Sigmoid colon (tissue), 7 donors: ENCODE data around the gene MAPT. TPM values are rescaled to one million over a fixed set of nuclear protein-coding genes. Genes with fewer than 3 reads are reported as not detected.

ENCODE experiments used
- DNase-seq: peaks from one replicate; pipeline ENCODE4 v3.0.0-alpha.2; 2019
- H3K27ac ChIP-seq, 4 donors: fragments of 200-600 bp; sonication (generic); one replicate each; pipeline ENCODE4 v1.5.1; 2016 to 2019; ENCODE audit warnings: mild to moderate bottlenecking in 1 of 4
- H3K27me3 ChIP-seq, 3 donors: fragments of 200-600 bp; sonication (generic); one replicate each; pipeline ENCODE4 v1.5.1; 2019; ENCODE audit warnings: mild to moderate bottlenecking in 1 of 3
- H3K36me3 ChIP-seq, 4 donors: fragments of 200-600 bp; sonication (generic); one replicate each; pipeline ENCODE4 v1.5.1; 2016 to 2019
- H3K4me1 ChIP-seq, 4 donors: fragments of 200-600 bp; sonication (generic); one replicate each; pipeline ENCODE4 v1.5.1; 2017 to 2019
- H3K4me3 ChIP-seq, 4 donors: fragments of 200-600 bp; sonication (generic); one replicate each; pipeline ENCODE4 v1.5.1; 2017 to 2019; ENCODE audit warnings: mild to moderate bottlenecking in 2 of 4, moderate library complexity in 1 of 4
- H3K9me3 ChIP-seq, 4 donors: fragments of 200-600 bp in 3 of 4; sonication (generic) in 3 of 4; one replicate each; pipeline versions ENCODE4 v1.5.1 to v1.6.1; 2013 to 2019
- CTCF ChIP-seq, 4 experiments: fragments of 450-650 bp in 3 of 4; fragments of 200-600 bp in 1 of 4; IDR thresholded peaks; one replicate each; pipeline ENCODE4 v1.5.1; 2016 to 2019; ENCODE audit warnings: antibody characterized with exemption in 4 of 4, mild to moderate bottlenecking in 3 of 4, moderate library complexity in 2 of 4
- EP300 ChIP-seq, 4 donors: sonication (generic); formaldehyde crosslinking; IDR thresholded peaks; one replicate each; pipeline ENCODE4 v1.6.1; 2017; ENCODE audit warnings: antibody characterized with exemption in 4 of 4
- POLR2A ChIP-seq, 2 donors: fragments of 450-650 bp; IDR thresholded peaks; one replicate each; pipeline ENCODE4 v1.6.1; 2016; ENCODE audit warnings: antibody characterized with exemption in 2 of 2, mild to moderate bottlenecking in 2 of 2, moderate library complexity in 2 of 2
- POLR2AphosphoS5 ChIP-seq, 4 donors: sonication (generic); formaldehyde crosslinking; IDR thresholded peaks; one replicate each; pipeline ENCODE4 v1.6.1; 2017; ENCODE audit warnings: antibody characterized with exemption in 4 of 4
- WGBS, 2 donors: extraction: QIAGEN DNeasy Blood & Tissue Kit; methylation state at CpG; one replicate each; pipeline ENCODE4 v1.1.7; 2013; 5-methylcytosine and 5-hydroxymethylcytosine counted together
- intact Hi-C: fragments of 100-400 bp; cut with DNase I; formaldehyde crosslinking; loops from one replicate; pipeline ENCODE4 v1.15.1; 2023
- polyA plus RNA-seq, 3 donors: library from polyadenylated mRNA; stranded (reverse); fragments of 200-250 nt; gene quantifications; one replicate each; pipeline ENCODE4 v1.2.3, GENCODE V29; 2013
- total RNA-seq, 4 donors: library from RNA; depleted of rRNA; stranded (reverse); fragments of >200 nt; gene quantifications; one replicate each; pipeline ENCODE4 v1.1.0, GENCODE V29; 2016
- donor health status: healthy with polysubstance abuse.
- donor health status: Bipolar disorder and iron deficiency.
- donor health status: healthy.

Gene MAPT
- total and polyA plus RNA-seq, 7 donors = 0.60 to 20.5 (median 10.9) TPM; not detected in 1

- no peaks in the 10 kb centered on the region for H3K36me3 ChIP-seq
- no peaks in the 10 kb centered on the region for H3K4me1 ChIP-seq
- 51 to 70% methylated on average over 1 of the region's 1 CpG for WGBS, 2 donors
- H3K9me3 ChIP-seq = peaks cover 0 to 3% (median 0%) of the 10 kb centered on the region in 4 donors
- DNase-seq = no peak
- no peak overlapping the region for H3K27ac ChIP-seq
- no peak overlapping the region for H3K4me3 ChIP-seq
- intact Hi-C loops = no loop called here
- no peaks in the 10 kb centered on the region for H3K27me3 ChIP-seq
- TF ChIP-seq EP300 (IDR thresholded peaks at IDR 0.05) (no peak), CTCF (IDR thresholded peaks at IDR 0.05) (no peak), POLR2A (IDR thresholded peaks at IDR 0.05) (no peak), POLR2AphosphoS5 (IDR thresholded peaks at IDR 0.05) (no peak)
Observed at GRCh38 chr17:45877467-45877866, 16.9 kb upstream of the MAPT start.

DNA sequence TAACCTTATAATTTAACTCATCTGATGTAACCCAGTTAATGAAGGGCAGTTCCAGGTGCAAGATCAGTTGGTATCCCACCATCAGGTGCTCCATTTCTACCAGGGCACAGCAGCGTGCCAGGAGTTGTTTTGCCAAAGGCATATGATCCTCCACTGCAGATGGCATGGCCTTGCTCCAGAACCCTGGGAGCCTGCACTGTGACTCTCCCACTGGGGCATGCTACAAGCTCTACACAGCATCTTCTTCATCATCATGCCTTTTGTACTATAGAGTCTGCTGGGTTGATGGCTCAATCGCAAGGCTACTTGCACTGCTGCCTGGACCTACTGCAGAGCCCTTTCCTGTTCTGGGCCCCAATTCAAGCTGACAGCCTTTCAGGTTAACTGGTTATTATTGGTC lies 11.3 kb upstream of the MAPT start:
- Histone ChIP-seq H3K4me1 (no peaks in the 10 kb centered on the region), H3K27ac (no peak overlapping the region), H3K36me3 (no peaks in the 10 kb centered on the region), H3K4me3 (no peak overlapping the region), H3K9me3 (peaks cover 0 to 4% (median 1%) of the 10 kb centered on the region in 4 donors), H3K27me3 (no peaks in the 10 kb centered on the region)
- intact Hi-C loops = no loop called here
- TF ChIP-seq CTCF (IDR thresholded peaks at IDR 0.05) (no peak), POLR2A (IDR thresholded peaks at IDR 0.05) (no peak), EP300 (IDR thresholded peaks at IDR 0.05) (no peak), POLR2AphosphoS5 (IDR thresholded peaks at IDR 0.05) (no peak)
- no peak for DNase-seq
- WGBS, 2 donors = 90 to 94% methylated on average over 2 of the region's 2 CpGs

GRCh38 chr17:45886852-45887251 lies 7.5 kb upstream of the MAPT start:
- no peaks in the 10 kb centered on the region for H3K4me1 ChIP-seq
- H3K27me3 ChIP-seq = no peaks in the 10 kb centered on the region
- no peak overlapping the region for H3K4me3 ChIP-seq
- no peak overlapping the region for H3K27ac ChIP-seq
- TF ChIP-seq POLR2AphosphoS5 (IDR thresholded peaks at IDR 0.05) (no peak), EP300 (IDR thresholded peaks at IDR 0.05) (no peak), CTCF (IDR thresholded peaks at IDR 0.05) (no peak), POLR2A (IDR thresholded peaks at IDR 0.05) (no peak)
- peaks cover 0 to 4% (median 1%) of the 10 kb centered on the region in 4 donors for H3K9me3 ChIP-seq
- H3K36me3 ChIP-seq = no peaks in the 10 kb centered on the region
- no peak for DNase-seq
- WGBS, 2 donors = 81 to 87% methylated on average over 2 of the region's 2 CpGs
- intact Hi-C loops = no loop called here

GRCh38 chr17:45888392-45888791 lies 6.0 kb upstream of the MAPT start:
- Histone ChIP-seq H3K4me1 (no peaks in the 10 kb centered on the region), H3K36me3 (no peaks in the 10 kb centered on the region), H3K27ac (no peak overlapping the region), H3K4me3 (no peak overlapping the region), H3K27me3 (no peaks in the 10 kb centered on the region), H3K9me3 (peaks cover 0 to 4% (median 1%) of the 10 kb centered on the region in 4 donors)
- intact Hi-C loops = no loop called here
- WGBS, 2 donors = 52% methylated on average over 5 of the region's 5 CpGs
- no peak for TF ChIP-seq CTCF (IDR thresholded peaks at IDR 0.05)
- TF ChIP-seq POLR2AphosphoS5 (IDR thresholded peaks at IDR 0.05) = no peak
- DNase-seq = no peak

GRCh38 chr17:45889579-45889978 lies 4.8 kb upstream of the MAPT start:
- Histone ChIP-seq H3K27me3 (peaks cover 0 to under 1% (median 0%) of the 10 kb centered on the region in 3 donors), H3K4me1 (peaks cover 0 to 6% (median under 1%) of the 10 kb centered on the region in 4 donors), H3K9me3 (peaks cover 0 to 2% (median under 1%) of the 10 kb centered on the region in 4 donors), H3K36me3 (no peaks in the 10 kb centered on the region), H3K27ac (no peak overlapping the region), H3K4me3 (no peak overlapping the region)
- WGBS, 2 donors = 19 to 41% methylated on average over 4 of the region's 4 CpGs
- no peak for TF ChIP-seq EP300 (IDR thresholded peaks at IDR 0.05)
- TF ChIP-seq POLR2AphosphoS5 (IDR thresholded peaks at IDR 0.05) = no peak
- TF ChIP-seq POLR2A (IDR thresholded peaks at IDR 0.05) = no peak
- TF ChIP-seq CTCF (IDR thresholded peaks at IDR 0.05) = no peak
- intact Hi-C loops = no loop called here
- no peak for DNase-seq
